ENCODE data around the gene XPO1. TPM values are rescaled to one million over a fixed set of nuclear protein-coding genes. Genes with fewer than 3 reads are reported as not detected.

Gene XPO1
- total RNA-seq, 1 donor from 2014 or later = 47.9 TPM

DNA sequence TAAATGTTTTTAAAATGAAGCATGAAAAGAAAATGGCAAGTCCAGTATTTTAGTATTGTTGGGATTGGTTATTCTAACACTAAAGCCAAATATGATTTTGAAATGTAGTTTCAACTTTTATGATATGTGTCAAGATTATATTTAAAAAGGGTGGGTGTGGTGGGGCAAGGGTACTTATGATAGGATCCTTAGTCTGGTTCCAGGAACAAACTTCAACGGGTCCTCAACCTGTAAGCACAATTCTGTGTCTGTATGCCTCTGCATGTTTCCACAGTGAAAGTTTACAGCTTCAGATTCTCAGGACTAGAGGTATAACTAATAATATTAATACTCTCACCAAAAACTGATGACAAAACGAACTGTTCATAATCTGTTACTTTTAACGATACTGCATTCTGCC is 73.1 kb downstream of the XPO1 start:
- Histone ChIP-seq H3K4me1 (peaks cover 0 to 5% of the 10 kb centered on the region in 2 donors), H3K4me3 (no peak overlapping the region), H3K9me3 (no peaks in the 10 kb centered on the region), H3K36me3 (peaks cover 0 to 3% of the 10 kb centered on the region in 2 donors), H3K27me3 (no peaks in the 10 kb centered on the region), H3K27ac (no peak overlapping the region)
- intact Hi-C loops (cut with DNase I) = no loop called here
- no peak for DNase-seq (ENCODE audit: low spot score in 2 of 2)
- TF ChIP-seq, protein P1, sequence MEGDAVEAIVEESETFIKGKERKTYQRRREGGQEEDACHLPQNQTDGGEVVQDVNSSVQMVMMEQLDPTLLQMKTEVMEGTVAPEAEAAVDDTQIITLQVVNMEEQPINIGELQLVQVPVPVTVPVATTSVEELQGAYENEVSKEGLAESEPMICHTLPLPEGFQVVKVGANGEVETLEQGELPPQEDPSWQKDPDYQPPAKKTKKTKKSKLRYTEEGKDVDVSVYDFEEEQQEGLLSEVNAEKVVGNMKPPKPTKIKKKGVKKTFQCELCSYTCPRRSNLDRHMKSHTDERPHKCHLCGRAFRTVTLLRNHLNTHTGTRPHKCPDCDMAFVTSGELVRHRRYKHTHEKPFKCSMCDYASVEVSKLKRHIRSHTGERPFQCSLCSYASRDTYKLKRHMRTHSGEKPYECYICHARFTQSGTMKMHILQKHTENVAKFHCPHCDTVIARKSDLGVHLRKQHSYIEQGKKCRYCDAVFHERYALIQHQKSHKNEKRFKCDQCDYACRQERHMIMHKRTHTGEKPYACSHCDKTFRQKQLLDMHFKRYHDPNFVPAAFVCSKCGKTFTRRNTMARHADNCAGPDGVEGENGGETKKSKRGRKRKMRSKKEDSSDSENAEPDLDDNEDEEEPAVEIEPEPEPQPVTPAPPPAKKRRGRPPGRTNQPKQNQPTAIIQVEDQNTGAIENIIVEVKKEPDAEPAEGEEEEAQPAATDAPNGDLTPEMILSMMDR (IDR thresholded peaks at IDR 0.05) = no peak

DNA sequence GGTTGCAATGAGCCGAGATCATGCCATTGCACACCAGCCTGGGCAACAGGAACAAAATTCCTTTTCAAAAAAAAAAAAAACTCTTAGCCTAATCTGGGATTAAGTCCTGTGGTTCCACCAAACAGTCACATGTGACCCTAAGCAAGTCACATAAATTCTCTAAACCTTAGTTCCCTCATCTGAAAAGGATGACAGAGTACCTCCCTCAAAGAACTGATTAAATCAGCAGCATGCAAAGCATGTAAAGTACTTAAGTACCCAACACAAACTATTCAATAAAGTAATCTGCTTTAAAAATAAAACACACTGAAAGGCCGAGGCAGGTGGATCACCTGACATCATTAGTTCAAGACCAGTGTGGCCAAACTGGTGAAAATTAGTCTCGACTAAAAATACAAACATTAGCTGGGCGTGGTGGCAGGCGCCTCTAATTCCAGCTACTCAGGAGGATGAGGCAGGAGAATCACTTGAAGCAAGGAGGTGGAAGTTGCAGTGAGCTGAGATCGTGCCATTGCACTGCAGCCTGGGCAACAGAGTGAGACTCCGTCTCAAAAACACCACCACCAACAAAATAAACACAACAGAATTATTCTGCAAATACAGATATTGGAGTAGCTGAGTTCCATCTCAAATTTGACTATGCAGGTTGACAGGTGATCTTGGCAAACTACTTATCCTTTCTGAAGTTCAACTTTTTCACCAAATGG is 74.2 kb downstream of the XPO1 start:
- no peak overlapping the region for H3K27ac ChIP-seq
- no peaks in the 10 kb centered on the region for H3K27me3 ChIP-seq
- no peak for DNase-seq (ENCODE audit: low spot score in 2 of 2)
- TF ChIP-seq, protein P1 (IDR thresholded peaks at IDR 0.05) = no peak
- H3K4me3 ChIP-seq = no peak overlapping the region
- peaks cover 0 to 8% of the 10 kb centered on the region in 2 donors for H3K4me1 ChIP-seq
- intact Hi-C loops (cut with DNase I) = no loop called here
- H3K36me3 ChIP-seq = peaks cover 0 to 3% of the 10 kb centered on the region in 2 donors
- H3K9me3 ChIP-seq = no peaks in the 10 kb centered on the region

DNA sequence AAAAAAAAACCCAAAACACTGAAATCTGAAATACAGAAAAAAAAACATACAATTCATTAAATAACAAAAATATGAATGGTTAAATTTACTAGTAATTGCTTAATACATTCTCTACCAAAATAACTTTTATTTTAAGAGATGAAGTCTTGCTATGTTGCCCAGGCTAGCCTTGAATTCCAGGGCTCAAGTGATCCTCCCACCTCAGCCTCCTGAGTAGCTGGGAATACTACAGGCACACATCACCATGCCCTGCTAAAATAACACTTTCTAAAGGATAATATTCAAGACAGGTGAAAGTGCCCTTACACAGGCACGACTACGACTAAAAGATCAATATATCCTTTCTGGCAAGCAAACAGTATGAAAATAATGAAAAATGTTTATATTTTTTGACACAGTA is 76.8 kb downstream of the XPO1 start:
- Histone ChIP-seq H3K4me3 (no peak overlapping the region), H3K9me3 (no peaks in the 10 kb centered on the region), H3K4me1 (peaks cover 0 to 5% of the 10 kb centered on the region in 2 donors), H3K27ac (no peak overlapping the region), H3K27me3 (no peaks in the 10 kb centered on the region), H3K36me3 (no peaks in the 10 kb centered on the region)
- DNase-seq (ENCODE audit: low spot score in 2 of 2) = no peak
- intact Hi-C loops (cut with DNase I) = no loop called here
- TF ChIP-seq, protein P1 (IDR thresholded peaks at IDR 0.05) = no peak

DNA sequence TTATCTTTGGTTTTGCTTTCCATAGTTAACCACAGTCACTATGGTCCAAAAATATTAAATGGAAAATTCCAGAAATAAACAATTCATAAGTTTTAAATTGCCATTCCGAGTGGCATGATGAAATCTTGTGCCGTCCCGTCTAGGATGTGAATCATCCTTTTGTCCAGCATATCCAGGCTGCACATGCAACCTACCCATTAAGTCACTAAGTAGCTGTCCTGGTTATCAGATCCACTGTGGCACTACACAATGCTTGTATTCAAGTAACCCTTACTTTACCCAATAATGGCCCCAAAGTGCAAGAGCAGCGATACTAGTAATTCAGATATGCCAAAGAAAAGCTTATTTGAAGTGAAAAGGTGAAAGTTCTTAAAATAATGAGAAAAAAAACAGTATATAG is 78.0 kb downstream of the XPO1 start:
- DNase-seq (ENCODE audit: low spot score in 2 of 2) = no peak
- Histone ChIP-seq H3K4me3 (no peak overlapping the region), H3K9me3 (no peaks in the 10 kb centered on the region), H3K4me1 (peaks cover 0 to 6% of the 10 kb centered on the region in 2 donors), H3K27me3 (no peaks in the 10 kb centered on the region), H3K36me3 (no peaks in the 10 kb centered on the region), H3K27ac (peak overlapping the region in 1 of 2 donors; percentile 26)
- TF ChIP-seq, protein P1 (IDR thresholded peaks at IDR 0.05) = no peak
- intact Hi-C loops (cut with DNase I) = no loop called here

DNA sequence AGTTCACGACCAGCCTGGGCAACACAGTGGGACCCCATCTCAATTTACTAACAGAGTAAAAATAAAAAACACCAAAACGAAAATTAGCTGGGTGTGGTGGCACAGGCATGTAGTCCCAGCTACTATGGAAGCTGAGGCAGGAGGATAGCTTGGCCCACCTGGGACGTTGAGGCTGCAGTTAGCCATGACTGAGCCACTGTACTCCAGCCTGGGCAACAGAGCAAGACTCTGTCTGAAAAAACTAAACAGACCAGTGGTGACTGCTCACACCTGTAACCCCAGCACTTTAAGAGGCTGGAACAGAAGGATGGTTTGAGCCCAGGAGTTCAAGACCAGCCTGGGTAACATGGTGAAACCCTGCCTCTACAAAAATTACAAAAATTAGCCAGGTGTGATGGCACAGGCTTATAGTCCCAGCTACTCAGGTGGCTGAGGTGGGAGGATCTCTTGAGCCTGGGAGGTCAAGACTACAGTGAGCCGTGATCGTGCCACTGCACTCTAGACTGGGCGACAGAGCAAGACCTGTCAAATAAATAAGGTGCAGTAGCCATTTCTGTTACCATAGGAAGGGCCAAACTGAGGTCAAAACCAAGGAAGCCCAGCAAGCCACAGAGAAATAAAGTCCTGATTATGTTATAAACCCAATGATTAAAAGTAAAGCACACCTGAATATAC is 81.3 kb downstream of the XPO1 start:
- peaks cover 0 to 6% of the 10 kb centered on the region in 2 donors for H3K4me1 ChIP-seq
- H3K4me3 ChIP-seq = no peak overlapping the region
- no peaks in the 10 kb centered on the region for H3K36me3 ChIP-seq
- no peak for DNase-seq (ENCODE audit: low spot score in 2 of 2)
- no peak overlapping the region for H3K27ac ChIP-seq
- no peaks in the 10 kb centered on the region for H3K9me3 ChIP-seq
- intact Hi-C loops (cut with DNase I) = no loop called here
- TF ChIP-seq, protein P1 (IDR thresholded peaks at IDR 0.05) = no peak
- no peaks in the 10 kb centered on the region for H3K27me3 ChIP-seq
